Esophagus muscularis mucosa (tissue), 3 donors: Measurements from ENCODE around the gene CYP2W1.

Experiments
- CTCF ChIP-seq, 3 experiments: fragments of 200-600 bp in 2 of 3; fragments of 450-650 bp in 1 of 3; sonication (generic) in 2 of 3; IDR thresholded peaks; one replicate each; pipeline ENCODE4 v1.5.1; 2017 to 2019; ENCODE audit warnings: antibody characterized with exemption in 3 of 3, mild to moderate bottlenecking in 2 of 3, moderate library complexity in 1 of 3
- POLR2A ChIP-seq: fragments of 450-650 bp; IDR thresholded peaks from one replicate; pipeline ENCODE4 v1.6.1; 2017; ENCODE audit warnings: antibody characterized with exemption, moderate library complexity, mild to moderate bottlenecking, low read depth
- POLR2AphosphoS5 ChIP-seq, 2 donors: sonication (generic); formaldehyde crosslinking; IDR thresholded peaks; one replicate each; pipeline ENCODE4 v1.6.1; 2017; ENCODE audit warnings: antibody characterized with exemption in 2 of 2

- TF ChIP-seq CTCF (IDR thresholded peaks at IDR 0.05) (no peak), POLR2A (no peak), POLR2AphosphoS5 (IDR thresholded peaks at IDR 0.05) (no peak)
Observed at GRCh38 chr7:1013581-1013980, 30.6 kb downstream of the CYP2W1 start.
